ES-I3 (cell line): ENCODE data around the gene MRTFB.

ENCODE experiments used
- H3K36me3 ChIP-seq: 2 replicates; pipeline ENCODE4 v1.6.1; 2013; ENCODE audit warnings: mild to moderate bottlenecking, low read length, control low read depth, moderate library complexity; ENCODE audit not compliant: insufficient read depth
- H3K4me1 ChIP-seq: 2 replicates; pipeline ENCODE4 v1.6.1; 2013; ENCODE audit warnings: mild to moderate bottlenecking, control low read depth, low read length; ENCODE audit not compliant: insufficient read depth
- H3K9ac ChIP-seq: 2 replicates; pipeline ENCODE4 v1.6.1; 2013; ENCODE audit warnings: low read depth, mild to moderate bottlenecking, low read length, moderate library complexity
- H3K9me3 ChIP-seq: 2 replicates; pipeline ENCODE4 v1.6.1; 2013; ENCODE audit warnings: mild to moderate bottlenecking, low read length, moderate library complexity; ENCODE audit not compliant: control insufficient read depth, insufficient read depth

The MRTFB gene

GRCh38 chr16:14205666-14206065 lies 134.5 kb downstream of the MRTFB start:
- Histone ChIP-seq H3K9me3 (no peaks in the 10 kb centered on the region), H3K4me1 (peaks cover 6% of the 10 kb centered on the region; the same call in 1 of the 2 replicates), H3K36me3 (no peaks in the 10 kb centered on the region; the same call in 1 of the 2 replicates), H3K9ac (no peak overlapping the region)

- H3K4me1 ChIP-seq, result no peaks in the 10 kb centered on the region
- H3K9me3 ChIP-seq, result no peaks in the 10 kb centered on the region
- no peaks in the 10 kb centered on the region for H3K36me3 ChIP-seq
- no peak overlapping the region for H3K9ac ChIP-seq
These were observed 140.9 kb downstream of the MRTFB start for GRCh38 chr16:14211856-14212543.

GRCh38 chr16:14215941-14216340 lies 144.8 kb downstream of the MRTFB start:
- Histone ChIP-seq H3K4me1 (0 out of 2 replicates have a peak, but pooled peaks cover 3% of the 10 kb centered on the region), H3K36me3 (peaks cover 4% of the 10 kb centered on the region; the same call in 1 of the 2 replicates), H3K9me3 (no peaks in the 10 kb centered on the region), H3K9ac (no peak overlapping the region)

- Histone ChIP-seq H3K9me3 (no peaks in the 10 kb centered on the region), H3K36me3 (peaks cover 7% of the 10 kb centered on the region), H3K9ac (no peak overlapping the region), H3K4me1 (0 out of 2 replicates have a peak, but pooled peaks cover 3% of the 10 kb centered on the region)
These were observed 148.9 kb downstream of the MRTFB start for GRCh38 chr16:14219983-14220382.

- Histone ChIP-seq H3K9ac (no peak overlapping the region), H3K4me1 (0 out of 2 replicates have a peak, but pooled peaks cover 3% of the 10 kb centered on the region), H3K36me3 (peaks cover 6% of the 10 kb centered on the region), H3K9me3 (no peaks in the 10 kb centered on the region)
These were observed 152.5 kb downstream of the MRTFB start for GRCh38 chr16:14223632-14224031.

GRCh38 chr16:14225457-14225856 lies 154.3 kb downstream of the MRTFB start:
- no peak overlapping the region for H3K9ac ChIP-seq
- peaks cover 4% of the 10 kb centered on the region for H3K36me3 ChIP-seq
- H3K9me3 ChIP-seq, result no peaks in the 10 kb centered on the region
- H3K4me1 ChIP-seq, result 0 out of 2 replicates have a peak, but pooled peaks cover 2% of the 10 kb centered on the region

- Histone ChIP-seq H3K9me3 (no peaks in the 10 kb centered on the region), H3K4me1 (no peaks in the 10 kb centered on the region), H3K36me3 (peaks cover 6% of the 10 kb centered on the region), H3K9ac (no peak overlapping the region)
These were observed 161.2 kb downstream of the MRTFB start for GRCh38 chr16:14232106-14232864.

- Histone ChIP-seq H3K36me3 (peaks cover 11% of the 10 kb centered on the region), H3K9ac (no peak overlapping the region), H3K4me1 (no peaks in the 10 kb centered on the region)
These were observed 165.3 kb downstream of the MRTFB start for GRCh38 chr16:14236401-14236800.

GRCh38 chr16:14238756-14239155 lies 167.6 kb downstream of the MRTFB start:
- H3K9ac ChIP-seq, result no peak overlapping the region
- no peaks in the 10 kb centered on the region for H3K9me3 ChIP-seq
- H3K4me1 ChIP-seq, result no peaks in the 10 kb centered on the region
- peaks cover 11% of the 10 kb centered on the region for H3K36me3 ChIP-seq

More at GRCh38 chr16:14236401-14236800, 165.3 kb downstream of the MRTFB start:
- H3K9me3 ChIP-seq, result no peaks in the 10 kb centered on the region

- H3K36me3 ChIP-seq, result peaks cover 11% of the 10 kb centered on the region; the same call in 1 of the 2 replicates
- no peak overlapping the region for H3K9ac ChIP-seq
- no peaks in the 10 kb centered on the region for H3K4me1 ChIP-seq
These were observed 168.7 kb downstream of the MRTFB start for GRCh38 chr16:14239791-14240190.

GRCh38 chr16:14240219-14240843 lies 169.2 kb downstream of the MRTFB start:
- Histone ChIP-seq H3K9me3 (no peaks in the 10 kb centered on the region), H3K4me1 (no peaks in the 10 kb centered on the region), H3K36me3 (peaks cover 5% of the 10 kb centered on the region; the same call in 1 of the 2 replicates), H3K9ac (no peak overlapping the region)

More at GRCh38 chr16:14239791-14240190, 168.7 kb downstream of the MRTFB start:
- H3K9me3 ChIP-seq, result no peaks in the 10 kb centered on the region

- H3K9me3 ChIP-seq, result no peaks in the 10 kb centered on the region
- H3K4me1 ChIP-seq, result no peaks in the 10 kb centered on the region
- H3K36me3 ChIP-seq, result peaks cover 9% of the 10 kb centered on the region
- no peak overlapping the region for H3K9ac ChIP-seq
These were observed 169.8 kb downstream of the MRTFB start for GRCh38 chr16:14240964-14241363.

- Histone ChIP-seq H3K9me3 (no peaks in the 10 kb centered on the region), H3K36me3 (peaks cover 11% of the 10 kb centered on the region), H3K4me1 (no peaks in the 10 kb centered on the region), H3K9ac (no peak overlapping the region)
These were observed 170.5 kb downstream of the MRTFB start for GRCh38 chr16:14241631-14242030.

- Histone ChIP-seq H3K36me3 (peaks cover 17% of the 10 kb centered on the region), H3K9ac (no peak overlapping the region), H3K4me1 (no peaks in the 10 kb centered on the region), H3K9me3 (no peaks in the 10 kb centered on the region)
These were observed 171.7 kb downstream of the MRTFB start for GRCh38 chr16:14242769-14243168.
